A549 treated with RU486 at 1 μM for 4 hours (cell line): ENCODE measurements around the gene STRN4. TPM values are rescaled to one million over a fixed set of nuclear protein-coding genes. Genes with fewer than 3 reads are reported as not detected.

ENCODE experiments used
- total RNA-seq: library from RNA; stranded (reverse); fragments of 200-300 nt; extraction: Qiagen RNA extraction; gene quantifications from 5 replicates; pipeline ENCODE4 v1.2.3, GENCODE V29; 2022; ENCODE audit warnings: low read depth

STRN4 gene, protein sequence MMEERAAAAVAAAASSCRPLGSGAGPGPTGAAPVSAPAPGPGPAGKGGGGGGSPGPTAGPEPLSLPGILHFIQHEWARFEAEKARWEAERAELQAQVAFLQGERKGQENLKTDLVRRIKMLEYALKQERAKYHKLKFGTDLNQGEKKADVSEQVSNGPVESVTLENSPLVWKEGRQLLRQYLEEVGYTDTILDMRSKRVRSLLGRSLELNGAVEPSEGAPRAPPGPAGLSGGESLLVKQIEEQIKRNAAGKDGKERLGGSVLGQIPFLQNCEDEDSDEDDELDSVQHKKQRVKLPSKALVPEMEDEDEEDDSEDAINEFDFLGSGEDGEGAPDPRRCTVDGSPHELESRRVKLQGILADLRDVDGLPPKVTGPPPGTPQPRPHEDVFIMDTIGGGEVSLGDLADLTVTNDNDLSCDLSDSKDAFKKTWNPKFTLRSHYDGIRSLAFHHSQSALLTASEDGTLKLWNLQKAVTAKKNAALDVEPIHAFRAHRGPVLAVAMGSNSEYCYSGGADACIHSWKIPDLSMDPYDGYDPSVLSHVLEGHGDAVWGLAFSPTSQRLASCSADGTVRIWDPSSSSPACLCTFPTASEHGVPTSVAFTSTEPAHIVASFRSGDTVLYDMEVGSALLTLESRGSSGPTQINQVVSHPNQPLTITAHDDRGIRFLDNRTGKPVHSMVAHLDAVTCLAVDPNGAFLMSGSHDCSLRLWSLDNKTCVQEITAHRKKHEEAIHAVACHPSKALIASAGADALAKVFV
- total RNA-seq: 67.5 to 92.1 TPM (median 84.7 TPM) in 5 replicates

DNA sequence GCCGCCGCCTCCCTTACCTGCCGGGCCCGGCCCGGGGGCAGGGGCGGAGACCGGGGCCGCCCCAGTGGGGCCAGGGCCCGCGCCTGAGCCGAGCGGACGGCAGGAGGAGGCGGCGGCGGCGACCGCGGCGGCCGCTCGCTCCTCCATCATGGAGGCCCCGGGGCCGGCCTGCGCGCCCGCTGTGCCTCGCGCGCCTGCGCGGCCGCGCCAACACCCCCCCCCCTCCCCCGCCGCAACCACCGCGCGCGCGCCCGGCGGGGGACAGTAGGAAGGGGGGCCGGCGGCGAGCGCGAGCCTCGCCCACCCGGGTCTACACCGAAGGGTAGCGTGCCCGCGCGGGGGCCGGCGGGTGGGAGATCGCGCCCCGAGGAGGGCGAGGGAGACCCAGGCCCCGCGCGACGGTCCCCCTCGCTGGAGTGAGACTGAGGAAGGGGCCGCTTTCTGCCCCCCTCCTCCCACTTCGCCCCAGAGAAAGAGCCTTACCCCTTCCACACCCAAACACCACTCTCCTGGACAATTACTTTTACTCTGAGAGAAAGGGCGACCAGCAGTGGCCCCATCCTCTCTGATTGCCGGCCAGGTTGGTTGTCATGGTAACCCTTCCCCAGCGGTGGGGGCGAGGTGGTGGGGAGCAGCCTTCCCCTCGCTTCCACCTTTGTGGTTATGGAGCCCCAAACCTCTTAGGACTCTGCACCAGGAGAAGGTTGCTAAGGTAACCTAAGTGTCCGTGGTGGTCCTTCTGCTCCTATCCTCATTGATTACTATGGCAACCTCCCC is at the start of gene STRN4:
STRN4 (minus strand) TSS at position 170 of the 777 bp plus-strand sequence; CDS start at position 150, 20 bp downstream.

DNA sequence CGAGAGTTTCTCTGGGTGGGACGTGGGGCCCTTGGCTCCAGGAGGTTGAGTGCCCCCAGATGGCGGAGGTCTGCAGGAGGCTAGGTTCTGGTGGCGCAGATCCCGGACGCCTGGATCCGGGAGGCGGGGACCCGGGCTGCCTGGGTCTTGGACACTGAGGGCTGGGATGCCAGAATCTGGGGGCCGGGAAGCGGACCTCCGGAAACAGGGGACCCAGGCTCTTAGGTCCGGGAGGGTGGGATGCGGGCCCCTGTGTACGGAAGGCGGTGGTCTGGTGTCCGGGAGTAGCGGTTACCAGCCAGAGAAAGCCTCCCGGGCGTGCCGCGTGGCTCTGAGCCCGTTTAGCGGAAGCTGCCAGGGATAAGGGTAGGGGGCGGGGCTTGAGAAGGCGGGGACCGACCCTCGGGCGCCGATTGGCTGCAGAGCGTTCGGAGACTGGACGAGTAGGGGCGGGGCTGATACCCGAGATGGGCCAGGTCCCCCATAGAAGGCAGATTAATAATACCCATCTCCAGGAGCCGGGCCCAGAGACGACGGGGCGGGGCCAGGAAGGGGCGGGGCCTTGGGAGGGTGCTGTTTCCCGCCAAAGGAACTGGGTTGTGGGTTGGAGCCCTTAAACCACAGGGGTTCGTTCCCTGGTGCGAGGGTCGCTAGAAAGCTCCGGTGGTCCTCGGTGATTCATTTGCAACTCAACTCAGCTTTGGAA is 42.2 kb upstream of the STRN4 start, which contains the start of gene SLC1A5:
SLC1A5 (minus strand) TSS at position 333 of the 706 bp plus-strand sequence. CDS start 629 bp downstream, outside the sequence.

DNA sequence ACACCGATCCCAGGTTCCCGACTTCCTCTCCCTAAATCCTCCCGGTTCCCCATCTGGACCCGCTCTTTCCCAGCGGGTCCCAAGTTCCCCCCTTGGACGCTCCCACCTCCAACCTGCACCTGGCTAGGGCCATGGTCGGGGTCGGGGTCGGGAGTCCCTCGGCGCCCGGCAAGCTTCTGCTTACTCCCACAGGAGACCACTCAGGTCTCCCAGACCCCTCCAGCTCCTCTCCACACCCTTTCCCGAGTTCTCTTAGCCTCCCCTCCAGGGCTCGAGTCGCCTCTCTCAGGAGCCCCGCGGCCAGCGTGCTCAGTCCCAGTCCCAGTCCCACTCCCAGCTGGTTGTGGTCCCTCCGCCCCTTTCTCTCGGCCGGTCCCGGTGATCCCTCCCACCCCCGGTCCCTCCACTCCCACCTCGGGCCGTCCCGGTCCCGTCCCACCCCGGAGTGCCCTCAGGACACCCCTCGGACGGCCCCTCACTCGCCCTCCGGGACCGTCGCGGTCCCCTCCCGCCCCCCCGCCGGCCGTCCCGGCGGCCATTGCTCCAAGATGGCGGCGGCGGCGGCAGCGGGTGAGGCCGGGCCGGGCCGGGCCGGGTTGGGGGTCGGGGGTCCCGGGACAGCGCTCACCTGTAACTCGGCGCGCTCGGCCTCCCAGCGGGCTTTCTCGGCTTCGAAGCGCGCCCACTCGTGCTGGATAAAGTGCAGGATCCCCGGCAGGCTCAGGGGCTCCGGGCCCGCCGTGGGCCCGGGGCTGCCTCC is 549 bp downstream of the STRN4 start, which contains the start of gene FKRP:
FKRP (plus strand) TSS at position 537 of the 760 bp plus-strand sequence. CDS start 9,394 bp downstream, outside the sequence.

DNA sequence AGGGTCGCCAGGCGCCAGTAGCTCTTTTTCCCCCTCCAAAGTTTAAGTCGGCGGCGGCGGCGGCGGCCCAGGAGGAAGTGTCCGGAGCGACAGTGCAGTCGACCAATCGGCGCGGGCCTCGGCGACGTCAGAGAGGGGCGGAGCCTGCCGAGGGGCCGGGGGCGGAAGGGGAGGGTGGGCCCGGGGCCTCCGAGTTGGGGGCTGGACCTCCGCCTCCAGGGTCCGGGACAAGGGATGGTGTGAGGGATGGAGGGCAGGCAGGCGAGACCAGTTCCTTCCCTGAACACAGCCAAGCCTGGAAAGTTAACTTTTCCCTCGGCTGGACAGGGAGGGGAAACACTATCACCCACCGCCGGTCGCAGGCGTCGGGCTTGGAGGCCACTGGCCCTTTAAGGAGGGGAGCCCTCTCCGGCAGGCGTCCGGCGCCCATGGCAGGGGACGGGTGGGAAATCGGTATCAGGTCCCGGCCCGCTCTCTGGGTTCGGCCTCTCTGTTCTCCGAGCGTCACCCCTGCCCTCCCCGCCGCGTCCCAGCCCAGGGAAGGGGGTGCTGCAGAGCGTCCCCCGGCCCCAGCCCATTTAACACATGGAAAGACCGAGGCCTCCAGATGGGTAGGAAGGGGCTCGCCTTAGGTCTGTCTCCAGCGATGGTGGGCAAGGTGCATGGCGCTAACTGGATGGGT is 29.1 kb downstream of the STRN4 start, which contains the start of gene PRKD2:
PRKD2 (minus strand) TSS at position 81 of the 682 bp plus-strand sequence. CDS start 744 bp downstream, outside the sequence.

Other genes with a start within 250 kb of the STRN4 start
- 201 to 250 TPM (median 241 TPM) in 5 replicates for gene CALM3, start 145.1 kb downstream of the STRN4 start, total RNA-seq
- gene PTGIR, start 121.4 kb downstream of the STRN4 start, total RNA-seq: 0.22 TPM in 1 of 5 replicates, not detected in the others
- gene GNG8, start 110.2 kb downstream of the STRN4 start, total RNA-seq: not detected in 5 replicates
- 0.22 to 0.37 TPM (median 0.25 TPM) in 5 replicates for gene DACT3, start 85.3 kb downstream of the STRN4 start, total RNA-seq
- 22.5 to 37.0 TPM (median 30.5 TPM) in 5 replicates for gene PRKD2, start 29.3 kb downstream of the STRN4 start, total RNA-seq
- 16.4 to 23.8 TPM (median 20.9 TPM) in 5 replicates for gene FKRP, start 393 bp downstream of the STRN4 start, total RNA-seq
- 228 to 282 TPM (median 257 TPM) in 5 replicates for gene SLC1A5, start 42.1 kb upstream of the STRN4 start, total RNA-seq
- gene AP2S1, start 104.4 kb upstream of the STRN4 start, total RNA-seq: 231 to 323 TPM (median 313 TPM) in 5 replicates
- gene ARHGAP35, start 114.5 kb upstream of the STRN4 start, total RNA-seq: 21.4 to 28.9 TPM (median 27.9 TPM) in 5 replicates